OCI-LY7 (cell line): ENCODE measurements around the gene DPYSL4. TPM values are rescaled to one million over a fixed set of nuclear protein-coding genes. Genes with fewer than 3 reads are reported as not detected.
A peak's percentile ranks its signal among the peaks of the same experiment; 100 is the strongest.

Experiments used
- BruUV-seq: library from RNA; stranded (reverse); fragments of 400-500 nt; replicated peaks from 2 replicates; lab custom pipeline; 2021; lab: Mats Ljungman, UMichigan
- CTCF ChIA-PET: fragments of 300-600 bp; sonication (Branson Sonifier 250); formaldehyde crosslinking; loops from one replicate; lab custom pipeline; 2022; ENCODE audit warnings: antibody characterized with exemption; ENCODE audit not compliant: unreplicated experiment; lab: Charles Lee
- POLR2A ChIA-PET: fragments of 300-600 bp; sonication (Branson Sonifier 250); formaldehyde crosslinking; loops from one replicate; lab custom pipeline; 2022; ENCODE audit warnings: antibody characterized with exemption; lab: Charles Lee
- DNase-seq: peaks from one replicate; pipeline ENCODE4 v3.0.0-alpha.2; 2015; ENCODE audit warnings: low spot score
- H2AFZ ChIP-seq: fragments of 200-600 bp; sonication (generic), shearing (Covaris generic); 2 replicates; pipeline ENCODE4 v1.6.1; 2014; ENCODE audit warnings: mild to moderate bottlenecking, antibody characterized with exemption, low read length, moderate library complexity
- H3K27ac ChIP-seq: fragments of 200-600 bp; sonication (generic); 2 replicates; pipeline ENCODE4 v1.5.1; 2014; ENCODE audit warnings: mixed run types, low read depth, mild to moderate bottlenecking, moderate library complexity, low read length, inconsistent platforms; ENCODE audit not compliant: poor library complexity, severe bottlenecking
- H3K36me3 ChIP-seq: fragments of 200-600 bp; sonication (generic); 2 replicates; pipeline ENCODE4 v1.6.1; 2014; ENCODE audit warnings: mild to moderate bottlenecking, antibody characterized with exemption, low read length, moderate library complexity, mixed read lengths; ENCODE audit not compliant: insufficient read depth
- H3K4me1 ChIP-seq: fragments of 200-600 bp; sonication (generic); 2 replicates; pipeline ENCODE4 v1.5.1; 2014; ENCODE audit warnings: mild to moderate bottlenecking, low read length; ENCODE audit not compliant: insufficient read depth, poor library complexity, severe bottlenecking
- H3K4me2 ChIP-seq: fragments of 200-600 bp; sonication (generic); 2 replicates; pipeline ENCODE4 v1.6.1; 2014; ENCODE audit warnings: mild to moderate bottlenecking, low read length
- H3K4me3 ChIP-seq: fragments of 200-600 bp; sonication (generic); 2 replicates; pipeline ENCODE4 v1.5.1; 2014; ENCODE audit warnings: mild to moderate bottlenecking, low read depth, low read length; ENCODE audit not compliant: poor library complexity, severe bottlenecking
- H3K79me2 ChIP-seq: fragments of 200-600 bp; sonication (generic); 2 replicates; pipeline ENCODE4 v1.6.1; 2016; ENCODE audit warnings: low read depth, mild to moderate bottlenecking, low read length, moderate library complexity, mixed read lengths; ENCODE audit not compliant: insufficient read depth
- H3K9me2 ChIP-seq: fragments of 200-600 bp; sonication (generic); 2 replicates; pipeline ENCODE4 v1.6.1; 2016; ENCODE audit warnings: mild to moderate bottlenecking, low read length, mixed read lengths; ENCODE audit not compliant: insufficient read depth
- H3K9me3 ChIP-seq: fragments of 200-600 bp; sonication (generic); 2 replicates; pipeline ENCODE4 v1.6.1; 2014; ENCODE audit warnings: mild to moderate bottlenecking, mixed run types, low read length, mixed read lengths
- H4K20me1 ChIP-seq: fragments of 200-600 bp; sonication (generic); 2 replicates; pipeline ENCODE4 v1.6.1; 2014; ENCODE audit warnings: mild to moderate bottlenecking, antibody characterized with exemption, low read length, moderate library complexity, mixed read lengths; ENCODE audit not compliant: insufficient read depth
- EZH2phosphoT487 ChIP-seq: fragments of 200-600 bp; sonication (generic); IDR thresholded peaks from 2 replicates; pipeline ENCODE4 v1.6.1; 2018; ENCODE audit warnings: low read depth, borderline replicate concordance, mild to moderate bottlenecking, mixed run types, antibody characterized with exemption, low read length, moderate library complexity, mixed read lengths
- intact Hi-C: fragments of 100-400 bp; cut with micrococcal nuclease; formaldehyde crosslinking; loops from one replicate; pipeline ENCODE4 v1.10.0; 2022; ENCODE audit not compliant: unreplicated experiment
- total RNA-seq, 2 experiments: library from RNA; depleted of rRNA in 1 of 2; stranded (reverse); fragments of >200 nt in 1 of 2; shearing (Covaris generic) in 1 of 2; gene quantifications; 2 replicates each; pipeline ENCODE4 v1.2.3, GENCODE V29; 2014 to 2022
- TF ChIP-seq, protein P1 (sequence below): fragments of 200-600 bp; sonication (generic); conservative IDR thresholded peaks from 2 replicates; pipeline ENCODE4 v1.5.1; 2014; ENCODE audit warnings: mild to moderate bottlenecking, antibody characterized with exemption, low read length, moderate library complexity, mixed read lengths

Gene DPYSL4
- total RNA-seq, 2 experiments from 2014 or later, result not detected

- H3K9me2 ChIP-seq, result no peaks in the 10 kb centered on the region
- no peaks in the 10 kb centered on the region for H3K4me1 ChIP-seq
- BruUV-seq, result no TSS peak
- H3K36me3 ChIP-seq, result no peaks in the 10 kb centered on the region
- POLR2A ChIA-PET, result no interaction called here
- DNase-seq, result no peak
- TF ChIP-seq, protein P1, sequence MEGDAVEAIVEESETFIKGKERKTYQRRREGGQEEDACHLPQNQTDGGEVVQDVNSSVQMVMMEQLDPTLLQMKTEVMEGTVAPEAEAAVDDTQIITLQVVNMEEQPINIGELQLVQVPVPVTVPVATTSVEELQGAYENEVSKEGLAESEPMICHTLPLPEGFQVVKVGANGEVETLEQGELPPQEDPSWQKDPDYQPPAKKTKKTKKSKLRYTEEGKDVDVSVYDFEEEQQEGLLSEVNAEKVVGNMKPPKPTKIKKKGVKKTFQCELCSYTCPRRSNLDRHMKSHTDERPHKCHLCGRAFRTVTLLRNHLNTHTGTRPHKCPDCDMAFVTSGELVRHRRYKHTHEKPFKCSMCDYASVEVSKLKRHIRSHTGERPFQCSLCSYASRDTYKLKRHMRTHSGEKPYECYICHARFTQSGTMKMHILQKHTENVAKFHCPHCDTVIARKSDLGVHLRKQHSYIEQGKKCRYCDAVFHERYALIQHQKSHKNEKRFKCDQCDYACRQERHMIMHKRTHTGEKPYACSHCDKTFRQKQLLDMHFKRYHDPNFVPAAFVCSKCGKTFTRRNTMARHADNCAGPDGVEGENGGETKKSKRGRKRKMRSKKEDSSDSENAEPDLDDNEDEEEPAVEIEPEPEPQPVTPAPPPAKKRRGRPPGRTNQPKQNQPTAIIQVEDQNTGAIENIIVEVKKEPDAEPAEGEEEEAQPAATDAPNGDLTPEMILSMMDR, result no peak
- TF ChIP-seq EZH2phosphoT487, result no peak
- no peaks in the 10 kb centered on the region for H3K9me3 ChIP-seq
- no peak overlapping the region for H3K4me2 ChIP-seq
- no peaks in the 10 kb centered on the region for H4K20me1 ChIP-seq
- CTCF ChIA-PET, result no interaction called here
- H2AFZ ChIP-seq, result no peak overlapping the region
- no peak overlapping the region for H3K27ac ChIP-seq
- no peaks in the 10 kb centered on the region for H3K79me2 ChIP-seq
- no peak overlapping the region for H3K4me3 ChIP-seq
- intact Hi-C loops, result no loop called here
Measured at GRCh38 chr10:132192991-132193665, 6.4 kb downstream of the DPYSL4 start.

DNA sequence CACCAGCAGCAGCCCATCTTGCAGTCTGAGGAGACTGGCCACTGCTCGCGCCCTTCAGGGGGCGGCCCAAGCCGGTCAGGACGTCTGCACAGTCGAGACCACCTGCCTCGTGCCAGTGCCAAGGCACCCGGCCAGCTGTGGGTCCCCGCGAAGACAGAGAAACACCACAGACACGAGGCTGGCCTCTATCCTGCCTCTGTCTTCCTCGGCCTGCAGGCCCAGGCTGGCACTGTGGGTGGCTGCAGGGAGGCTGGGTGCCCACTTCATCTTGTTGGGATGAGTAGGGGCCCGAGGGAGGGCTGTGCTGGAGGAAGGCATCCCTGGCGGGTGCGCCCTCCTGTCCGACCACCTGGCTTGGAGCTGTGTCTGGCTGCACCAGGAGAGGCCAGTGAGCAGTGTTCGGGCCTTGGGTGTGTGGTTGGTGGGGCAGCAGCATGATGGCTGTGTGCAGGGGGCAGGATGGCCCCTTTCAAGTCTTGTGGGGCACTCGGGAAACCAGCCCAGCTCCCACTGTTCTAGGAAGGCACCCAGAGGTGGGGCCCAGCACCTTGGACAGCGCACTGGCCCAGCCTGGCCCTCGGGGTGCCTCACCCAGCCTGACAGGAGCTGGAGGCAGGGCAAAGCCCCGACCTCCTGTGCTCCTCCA, 7.3 kb downstream of the DPYSL4 start:
- H3K27ac ChIP-seq, result no peak overlapping the region
- CTCF ChIA-PET, result no interaction called here
- DNase-seq, result peak; percentile 6
- BruUV-seq, result no TSS peak
- no peak overlapping the region for H3K4me2 ChIP-seq
- no peaks in the 10 kb centered on the region for H3K36me3 ChIP-seq
- H3K9me2 ChIP-seq, result no peaks in the 10 kb centered on the region
- no peak overlapping the region for H3K4me3 ChIP-seq
- no peak overlapping the region for H2AFZ ChIP-seq
- TF ChIP-seq, protein P1, result no peak
- no peak for TF ChIP-seq EZH2phosphoT487
- no peaks in the 10 kb centered on the region for H4K20me1 ChIP-seq
- intact Hi-C loops, result no loop called here
- POLR2A ChIA-PET, result no interaction called here
- H3K9me3 ChIP-seq, result no peaks in the 10 kb centered on the region
- H3K4me1 ChIP-seq, result no peaks in the 10 kb centered on the region
- H3K79me2 ChIP-seq, result no peaks in the 10 kb centered on the region

- intact Hi-C loops, result no loop called here
- ChIA-PET CTCF (no interaction called here), POLR2A (no interaction called here)
- Histone ChIP-seq H3K27ac (no peak overlapping the region), H2AFZ (no peak overlapping the region), H3K79me2 (no peaks in the 10 kb centered on the region), H4K20me1 (no peaks in the 10 kb centered on the region), H3K4me1 (no peaks in the 10 kb centered on the region), H3K4me2 (no peak overlapping the region), H3K9me3 (no peaks in the 10 kb centered on the region), H3K36me3 (no peaks in the 10 kb centered on the region), H3K4me3 (no peak overlapping the region), H3K9me2 (no peaks in the 10 kb centered on the region)
- no peak for DNase-seq
- TF ChIP-seq, protein P1, result no peak
- TF ChIP-seq EZH2phosphoT487, result no peak
- no TSS peak for BruUV-seq
Measured at GRCh38 chr10:132194726-132195125, 8.0 kb downstream of the DPYSL4 start.
